T-cell (primary cell): ENCODE data around the gene ARPC4. TPM values are rescaled to one million over a fixed set of nuclear protein-coding genes. Genes with fewer than 3 reads are reported as not detected.
A peak's percentile ranks its signal among the peaks of the same experiment; 100 is the strongest.
"Not testable (repeated sequence)": the region's sequence is repeated elsewhere in the genome, so short reads cannot be mapped to it uniquely, and the experiment has no call there.

Experiments used
- ATAC-seq, 4 experiments: fragments of 200-7000 bp in 3 of 4; fragments of 150-1000 bp in 1 of 4; cut with Tn5 transposase; replicated peaks in 1 of 4; 1 replicate in 3 of 4; 2 replicates in 1 of 4; pipeline ENCODE4 v1.10.0; 2021; ENCODE audit warnings: moderate library complexity in 3 of 4, mild to moderate bottlenecking in 2 of 4, moderate number of reproducible peaks in 1 of 4
- CTCF ChIA-PET, 2 donors: fragments of 300-600 bp; sonication (Branson Sonifier 250); formaldehyde crosslinking; loops; one replicate each; lab custom pipeline; 2022; ENCODE audit warnings: antibody characterized with exemption in 2 of 2; lab: Charles Lee
- POLR2A ChIA-PET, 2 donors: fragments of 300-600 bp; sonication (Branson Sonifier 250); formaldehyde crosslinking; loops; one replicate each; lab custom pipeline; 2022; ENCODE audit warnings: antibody characterized with exemption in 2 of 2; lab: Charles Lee
- DNase-seq, 35 experiments: peaks; one replicate each; pipeline versions ENCODE4 v3.0.0 to v3.0.0-alpha.2; 2013 to 2023
- H3K27ac ChIP-seq: one replicate; pipeline ENCODE4 v1.5.1; 2013; ENCODE audit warnings: low read length
- H3K27me3 ChIP-seq, 2 experiments: replicated peaks in 1 of 2; 1 replicate in 1 of 2; 2 replicates in 1 of 2; pipeline versions ENCODE4 v1.6.1 to v1.7.0; 2013; ENCODE audit warnings: low read length in 1 of 2, mixed read lengths in 1 of 2; ENCODE audit not compliant: control insufficient read depth in 2 of 2, insufficient read depth in 2 of 2; ENCODE audit errors: extremely low read depth in 1 of 2
- H3K36me3 ChIP-seq, 2 donors: 1 replicate in 1 of 2; 2 replicates in 1 of 2; pipeline versions ENCODE4 v1.6.1 to v1.7.0; 2013; ENCODE audit warnings: low read length in 1 of 2; ENCODE audit not compliant: control insufficient read depth in 2 of 2, insufficient read depth in 1 of 2; ENCODE audit errors: extremely low read depth in 1 of 2
- H3K4me1 ChIP-seq, 2 experiments: 1 replicate in 1 of 2; 2 replicates in 1 of 2; pipeline versions ENCODE4 v1.6.1 to v1.7.0; 2013; ENCODE audit warnings: low read length in 2 of 2, mixed read lengths in 1 of 2; ENCODE audit not compliant: insufficient read depth in 2 of 2, control insufficient read depth in 1 of 2; ENCODE audit errors: extremely low read depth in 1 of 2
- H3K4me3 ChIP-seq, 2 donors: 1 replicate in 1 of 2; 2 replicates in 1 of 2; pipeline versions ENCODE4 v1.5.1 to v1.7.0; 2013; ENCODE audit warnings: mild to moderate bottlenecking in 2 of 2, low read length in 1 of 2, moderate library complexity in 1 of 2; ENCODE audit not compliant: control insufficient read depth in 1 of 2; ENCODE audit errors: extremely low read depth in 1 of 2
- H3K9me3 ChIP-seq: 2 replicates; pipeline ENCODE4 v1.7.0; 2013
- H3K27ac Mint-ChIP-seq, 2 donors: one replicate each; pipeline ENCODE4 v1.8.0; 2020 to 2021; ENCODE audit warnings: mild to moderate bottlenecking in 2 of 2, mixed read lengths in 2 of 2
- H3K27me3 Mint-ChIP-seq, 2 donors: one replicate each; pipeline ENCODE4 v1.8.0; 2021 to 2022; ENCODE audit warnings: mixed read lengths in 2 of 2
- H3K36me3 Mint-ChIP-seq: one replicate; pipeline ENCODE4 v1.8.0; 2021; ENCODE audit warnings: mixed read lengths
- H3K4me1 Mint-ChIP-seq, 3 donors: one replicate each; pipeline ENCODE4 v1.8.0; 2020 to 2022; ENCODE audit warnings: mixed read lengths in 3 of 3, mild to moderate bottlenecking in 1 of 3
- H3K4me3 Mint-ChIP-seq, 3 donors: one replicate each; pipeline ENCODE4 v1.8.0; 2020 to 2022; ENCODE audit warnings: mild to moderate bottlenecking in 3 of 3, mixed read lengths in 3 of 3, moderate library complexity in 3 of 3
- H3K9me3 Mint-ChIP-seq, 3 donors: one replicate each; pipeline ENCODE4 v1.8.0; 2020 to 2022; ENCODE audit warnings: mixed read lengths in 3 of 3
- WGBS: methylation state at CpG from one replicate; pipeline ENCODE4 v1.1.5; 2013; ENCODE audit warnings: missing lambda C conversion rate; ENCODE audit not compliant: insufficient coverage; 5-methylcytosine and 5-hydroxymethylcytosine counted together
- total RNA-seq, 35 experiments: library from RNA in 6 of 35; stranded (reverse) in 6 of 35; fragments of 120-200 nt in 1 of 35; gene quantifications; one replicate each; pipeline versions ENCODE4 v1.2.1 to v1.2.4 and lab custom pipeline; 2013 to 2026

Gene ARPC4
- total RNA-seq, 5 donors from 2014 or later (not counting 1 experiment from before 2014, with no cell fraction given), result 144 to 160 (median 147) TPM

GRCh38 chr3:9768141-9768775 lies 24.6 kb upstream of the ARPC4 start:
- CTCF ChIA-PET, result no interaction called here
- no peak for ATAC-seq
- Mint-ChIP-seq H3K36me3 (no peaks in the 10 kb centered on the region), H3K4me1 (peaks cover 13 to 36% (median 29%) of the 10 kb centered on the region in 3 donors), H3K4me3 (peak overlapping the region in 1 of 3 donors; percentile 54), H3K27me3 (no peaks in the 10 kb centered on the region), H3K27ac (peak overlapping the region in 1 of 2 donors; percentile 48), H3K9me3 (no peaks in the 10 kb centered on the region)
- H3K4me1 ChIP-seq, result peaks cover 2 to 19% of the 10 kb centered on the region in 2 experiments
- WGBS, result 87% methylated on average over 3 of the region's 6 CpGs
- H3K36me3 ChIP-seq, result no peaks in the 10 kb centered on the region
- H3K27ac ChIP-seq, result no peak overlapping the region
- POLR2A ChIA-PET, result no interaction called here
- H3K27me3 ChIP-seq, result peaks cover 0 to 9% of the 10 kb centered on the region in 2 experiments
- no peak overlapping the region for H3K4me3 ChIP-seq
- no peaks in the 10 kb centered on the region for H3K9me3 ChIP-seq
- DNase-seq, result no peak

DNA sequence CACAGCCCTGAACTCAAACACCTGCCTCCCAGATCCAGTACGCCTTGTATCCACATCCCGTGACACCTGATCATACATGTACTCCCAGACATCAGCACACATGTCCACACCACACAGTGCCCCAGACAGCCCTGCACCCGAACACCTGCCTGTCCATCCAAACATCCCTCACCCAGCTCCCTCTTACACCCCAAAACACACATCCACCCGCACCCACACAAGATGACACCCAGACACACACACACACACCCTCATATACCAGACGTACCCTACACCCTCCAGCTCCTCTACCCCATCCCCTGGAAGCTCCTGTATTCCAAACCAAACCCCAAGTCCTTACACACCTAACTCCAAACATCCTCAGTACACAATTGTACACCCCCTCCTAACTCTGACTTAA lies 23.9 kb upstream of the ARPC4 start:
- ChIA-PET POLR2A (interaction anchor here in 1 of 2 donors (0.5 to 0.6 kb wide), 2 partner anchors 12 to 406 kb away, joined by 4 to 7 read pairs; no protein-coding TSS in a partner anchor), CTCF (no interaction called here)
- Mint-ChIP-seq H3K4me1 (peaks cover 13 to 36% (median 29%) of the 10 kb centered on the region in 3 donors), H3K4me3 (peak overlapping the region; percentile 43 to 65 (median 54)), H3K27ac (peak overlapping the region in 1 of 2 donors; percentile 3), H3K36me3 (no peaks in the 10 kb centered on the region), H3K9me3 (no peaks in the 10 kb centered on the region), H3K27me3 (no peaks in the 10 kb centered on the region)
- Histone ChIP-seq H3K4me3 (peak overlapping the region in 1 of 2 donors; percentile 19), H3K27ac (no peak overlapping the region), H3K4me1 (peaks cover 2 to 19% of the 10 kb centered on the region in 2 experiments), H3K36me3 (no peaks in the 10 kb centered on the region), H3K27me3 (peaks cover 0 to 9% of the 10 kb centered on the region in 2 experiments), H3K9me3 (no peaks in the 10 kb centered on the region)
- DNase-seq (no peak), ATAC-seq (no peak)
- WGBS, result 97% methylated on average over 5 of the region's 5 CpGs

GRCh38 chr3:9769426-9770275 lies 23.2 kb upstream of the ARPC4 start, which contains the start of gene CAMK1:
TSS of gene CAMK1 (minus strand) at chr3:9769947. CDS start at chr3:9767749, 2,198 bp downstream.
- Mint-ChIP-seq H3K9me3 (no peaks in the 10 kb centered on the region), H3K36me3 (no peaks in the 10 kb centered on the region), H3K4me3 (peak within 1 kb of the TSS; percentile 53 to 68 (median 54)), H3K27me3 (no peaks in the 10 kb centered on the region), H3K4me1 (peaks cover 13 to 36% (median 29%) of the 10 kb centered on the region in 3 donors), H3K27ac (peak within 1 kb of the TSS in 1 of 2 donors; percentile 16)
- ATAC-seq, result peak; percentile 92 to 99 (median 94)
- WGBS, result 9% methylated on average over 46 of the region's 49 CpGs
- H3K4me3 ChIP-seq, result peak within 1 kb of the TSS; percentile 50 to 74
- ChIA-PET POLR2A (interaction anchor here in 1 of 2 donors (0.5 to 0.8 kb wide), 2 partner anchors 12 to 17 kb away, joined by 3 to 4 read pairs; no protein-coding TSS in a partner anchor), CTCF (no interaction called here)
- peaks cover 2 to 19% of the 10 kb centered on the region in 2 experiments for H3K4me1 ChIP-seq
- no peak within 1 kb of the TSS for H3K27ac ChIP-seq
- no peaks in the 10 kb centered on the region for H3K36me3 ChIP-seq
- H3K9me3 ChIP-seq, result no peaks in the 10 kb centered on the region
- H3K27me3 ChIP-seq, result peaks cover 0 to 9% of the 10 kb centered on the region in 2 experiments
- DNase-seq, result peak in 33 of 35 experiments; percentile 23 to 62 (median 38)

GRCh38 chr3:9770276-9770812 lies 22.5 kb upstream of the ARPC4 start:
- no peaks in the 10 kb centered on the region for H3K36me3 ChIP-seq
- ChIA-PET CTCF (no interaction called here), POLR2A (interaction anchor here (0.6 to 0.8 kb wide), 2 partner anchors 18 to 23 kb away, joined by 3 to 4 read pairs; no protein-coding TSS in a partner anchor)
- H3K4me1 Mint-ChIP-seq, result peaks cover 13 to 36% (median 29%) of the 10 kb centered on the region in 3 donors
- no peaks in the 10 kb centered on the region for H3K9me3 ChIP-seq
- DNase-seq, result no peak
- peak overlapping the region; percentile 53 to 68 (median 54) for H3K4me3 Mint-ChIP-seq
- WGBS, result 69% methylated on average over 9 of the region's 15 CpGs
- H3K27ac ChIP-seq, result no peak overlapping the region
- H3K27ac Mint-ChIP-seq, result peak overlapping the region in 1 of 2 donors; percentile 16
- H3K9me3 Mint-ChIP-seq, result no peaks in the 10 kb centered on the region
- H3K4me3 ChIP-seq, result peak overlapping the region; percentile 50 to 74
- H3K27me3 Mint-ChIP-seq, result no peaks in the 10 kb centered on the region
- peaks cover 2 to 19% of the 10 kb centered on the region in 2 experiments for H3K4me1 ChIP-seq
- peaks cover 0 to 9% of the 10 kb centered on the region in 2 experiments for H3K27me3 ChIP-seq
- no peaks in the 10 kb centered on the region for H3K36me3 Mint-ChIP-seq
- no peak for ATAC-seq

- not testable (repeated sequence) for ATAC-seq, H3K36me3 ChIP-seq, H3K27me3 Mint-ChIP-seq, H3K4me3 ChIP-seq, H3K9me3 Mint-ChIP-seq, H3K9me3 ChIP-seq, H3K27me3 ChIP-seq, DNase-seq, H3K36me3 Mint-ChIP-seq, H3K27ac ChIP-seq
- peak overlapping the region; percentile 25 to 56 (median 54) for H3K4me3 Mint-ChIP-seq
- no CpG with 5 or more reads among the region's 2 CpGs for whole genome bisulfite sequencing
- peak overlapping the region in 1 of 2 donors; percentile 22 for H3K27ac Mint-ChIP-seq
- H3K4me1 Mint-ChIP-seq, result peaks cover 13 to 38% (median 29%) of the 10 kb centered on the region in 3 donors
- H3K4me1 ChIP-seq, result peaks cover 2 to 19% of the 10 kb centered on the region in 2 experiments
- CTCF ChIA-PET, result interaction anchor here in 1 of 2 donors (0.7 kb wide), 1 partner anchor 15 kb away, joined by 3 read pairs; no protein-coding TSS in a partner anchor
- POLR2A ChIA-PET, result interaction anchor here in 1 of 2 donors (0.6 kb wide), 1 partner anchor 23 kb away, joined by 4 read pairs; no protein-coding TSS in a partner anchor
Measured at GRCh38 chr3:9771007-9771406, 21.9 kb upstream of the ARPC4 start.
